ENCODE measurements around the gene CLTC. TPM values are rescaled to one million over a fixed set of nuclear protein-coding genes. Genes with fewer than 3 reads are reported as not detected.

Gene CLTC
- total RNA-seq, 1 donor from 2014 or later = 88.7 TPM

DNA sequence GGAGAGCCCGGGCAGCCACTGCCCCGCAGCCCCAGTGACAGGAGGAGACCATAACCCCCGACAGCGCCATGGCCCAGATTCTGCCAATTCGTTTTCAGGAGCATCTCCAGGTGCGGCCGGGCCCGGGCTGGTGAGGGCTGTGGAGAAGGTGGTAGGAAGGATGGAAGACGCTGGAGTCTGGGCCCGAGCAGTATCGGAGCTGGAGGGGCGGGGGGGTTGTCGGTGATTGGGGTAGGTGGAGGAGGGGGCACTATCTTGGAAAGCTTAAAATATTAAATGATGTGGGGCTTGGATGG is 317 bp downstream of the CLTC start:
- H3K9me3 ChIP-seq = no peaks in the 10 kb centered on the region
- H3K27ac ChIP-seq = peak overlapping the region; percentile 98 to 99
- no peaks in the 10 kb centered on the region for H3K36me3 ChIP-seq
- H3K27me3 ChIP-seq = no peaks in the 10 kb centered on the region
- peaks cover 9 to 36% of the 10 kb centered on the region in 2 donors for H3K4me1 ChIP-seq
- peak overlapping the region; percentile 73 to 97 for H3K4me3 ChIP-seq
- TF ChIP-seq, protein P1, sequence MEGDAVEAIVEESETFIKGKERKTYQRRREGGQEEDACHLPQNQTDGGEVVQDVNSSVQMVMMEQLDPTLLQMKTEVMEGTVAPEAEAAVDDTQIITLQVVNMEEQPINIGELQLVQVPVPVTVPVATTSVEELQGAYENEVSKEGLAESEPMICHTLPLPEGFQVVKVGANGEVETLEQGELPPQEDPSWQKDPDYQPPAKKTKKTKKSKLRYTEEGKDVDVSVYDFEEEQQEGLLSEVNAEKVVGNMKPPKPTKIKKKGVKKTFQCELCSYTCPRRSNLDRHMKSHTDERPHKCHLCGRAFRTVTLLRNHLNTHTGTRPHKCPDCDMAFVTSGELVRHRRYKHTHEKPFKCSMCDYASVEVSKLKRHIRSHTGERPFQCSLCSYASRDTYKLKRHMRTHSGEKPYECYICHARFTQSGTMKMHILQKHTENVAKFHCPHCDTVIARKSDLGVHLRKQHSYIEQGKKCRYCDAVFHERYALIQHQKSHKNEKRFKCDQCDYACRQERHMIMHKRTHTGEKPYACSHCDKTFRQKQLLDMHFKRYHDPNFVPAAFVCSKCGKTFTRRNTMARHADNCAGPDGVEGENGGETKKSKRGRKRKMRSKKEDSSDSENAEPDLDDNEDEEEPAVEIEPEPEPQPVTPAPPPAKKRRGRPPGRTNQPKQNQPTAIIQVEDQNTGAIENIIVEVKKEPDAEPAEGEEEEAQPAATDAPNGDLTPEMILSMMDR (IDR thresholded peaks at IDR 0.05) = no peak
- DNase-seq (ENCODE audit: low spot score in 2 of 2) = no peak
- intact Hi-C loops (cut with DNase I) = no loop called here

DNA sequence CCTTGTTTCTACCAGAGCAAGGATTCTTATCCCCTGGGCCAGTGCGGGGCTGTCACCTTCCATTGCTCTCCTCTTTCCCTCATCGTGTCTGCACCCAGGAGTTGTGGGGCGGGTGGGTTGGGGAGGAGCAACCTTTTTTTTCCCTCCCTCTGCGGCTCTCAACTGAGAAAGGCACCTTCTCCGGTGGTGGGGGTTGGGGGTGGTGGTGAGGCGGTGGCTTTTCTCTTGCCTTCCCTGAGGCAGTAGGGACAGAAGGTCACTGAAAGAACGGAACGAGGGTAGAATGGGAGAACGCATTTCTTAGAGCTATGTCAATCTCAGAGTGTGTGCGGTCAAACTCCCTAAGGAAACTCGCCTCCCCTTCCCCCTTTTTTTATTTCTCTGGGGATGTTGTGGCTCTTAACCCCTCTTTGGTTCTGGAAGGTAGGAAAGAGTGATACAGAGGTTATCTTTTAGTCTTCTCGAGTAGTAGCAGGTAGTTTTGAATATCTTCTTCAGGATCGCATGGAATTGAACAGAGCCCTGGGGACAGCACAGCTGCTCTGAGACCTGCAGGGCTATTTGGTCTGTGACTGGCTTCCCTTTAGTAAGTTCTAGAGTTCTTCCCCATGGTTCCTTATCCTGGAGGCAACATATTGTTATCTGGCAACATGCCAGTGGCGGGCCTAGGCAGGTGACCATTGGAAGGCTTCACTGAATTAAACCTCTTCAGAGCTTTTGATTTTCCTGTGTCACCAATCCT is 994 bp downstream of the CLTC start:
- no peaks in the 10 kb centered on the region for H3K36me3 ChIP-seq
- H3K4me3 ChIP-seq = peak overlapping the region; percentile 73 to 97
- H3K27ac ChIP-seq = peak overlapping the region; percentile 98 to 99
- TF ChIP-seq, protein P1 (IDR thresholded peaks at IDR 0.05) = no peak
- H3K27me3 ChIP-seq = no peaks in the 10 kb centered on the region
- DNase-seq (ENCODE audit: low spot score in 2 of 2) = peak in 1 of 2 donors; percentile 75
- intact Hi-C loops (cut with DNase I) = no loop called here
- no peaks in the 10 kb centered on the region for H3K9me3 ChIP-seq
- H3K4me1 ChIP-seq = peaks cover 9 to 39% of the 10 kb centered on the region in 2 donors

DNA sequence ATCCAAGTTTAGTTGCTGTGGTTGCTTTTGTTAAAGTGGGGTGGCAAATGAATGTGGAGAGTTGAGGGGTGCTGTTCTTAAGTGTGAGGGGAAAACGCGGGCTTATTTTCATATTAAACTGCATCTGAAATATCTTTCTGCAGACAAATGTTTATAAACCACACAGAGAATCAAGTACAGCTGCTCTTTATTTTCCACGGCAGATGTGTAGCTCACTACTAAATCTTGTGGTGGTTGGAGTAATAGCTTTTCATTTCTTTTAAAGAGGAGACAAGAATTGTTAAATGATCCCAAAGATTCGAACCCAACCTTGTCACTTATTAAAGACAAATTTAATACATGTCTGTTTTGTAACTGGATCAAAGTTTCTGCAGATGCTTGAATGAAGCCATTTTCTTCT is 2.1 kb downstream of the CLTC start:
- peak overlapping the region; percentile 73 to 97 for H3K4me3 ChIP-seq
- no peaks in the 10 kb centered on the region for H3K9me3 ChIP-seq
- H3K27me3 ChIP-seq = no peaks in the 10 kb centered on the region
- TF ChIP-seq, protein P1 (IDR thresholded peaks at IDR 0.05) = no peak
- intact Hi-C loops (cut with DNase I) = no loop called here
- peaks cover 11 to 42% of the 10 kb centered on the region in 2 donors for H3K4me1 ChIP-seq
- peak overlapping the region in 1 of 2 donors; percentile 35 for H3K27ac ChIP-seq
- no peak for DNase-seq (ENCODE audit: low spot score in 2 of 2)
- no peaks in the 10 kb centered on the region for H3K36me3 ChIP-seq

DNA sequence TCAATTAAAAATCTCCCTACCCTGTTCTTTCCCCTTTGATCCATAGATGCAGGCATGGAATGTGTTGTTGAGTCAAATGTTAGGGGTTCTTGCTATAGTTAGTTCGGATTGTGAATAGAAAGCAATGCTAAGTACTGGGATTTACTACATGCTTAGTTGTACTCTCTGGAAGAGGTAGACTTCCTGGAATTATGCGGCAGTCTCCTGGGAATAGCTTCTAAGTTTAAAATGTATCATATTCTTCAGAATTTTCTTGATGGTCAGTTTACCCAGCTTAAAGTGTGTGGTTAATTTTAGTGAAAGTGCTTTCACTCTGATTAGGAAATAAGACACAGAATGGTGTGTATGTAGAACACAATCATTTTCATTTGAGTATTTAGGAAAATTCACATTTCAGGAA is 3.5 kb downstream of the CLTC start:
- DNase-seq (ENCODE audit: low spot score in 2 of 2) = no peak

DNA sequence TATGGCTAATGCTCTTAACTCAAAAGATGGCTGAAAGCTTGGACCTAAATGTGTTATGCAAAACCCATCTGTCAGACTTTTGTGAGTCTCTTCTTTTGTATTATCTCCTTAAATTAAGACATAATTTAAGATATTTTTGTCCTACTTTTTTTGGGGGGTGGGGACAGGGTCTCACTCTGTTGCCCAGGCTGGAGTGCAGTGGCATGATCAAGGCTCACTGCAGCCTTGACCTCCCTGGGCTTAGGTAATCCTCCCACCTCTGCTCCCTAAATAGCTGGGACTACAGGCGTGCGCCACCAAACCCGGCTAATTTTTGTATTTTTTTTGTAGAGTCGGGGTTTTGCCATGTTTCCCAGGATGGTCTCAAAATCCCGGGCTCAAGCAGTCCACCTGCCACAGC is 7.1 kb downstream of the CLTC start:
- TF ChIP-seq, protein P1 (IDR thresholded peaks at IDR 0.05) = no peak
- H3K36me3 ChIP-seq = no peaks in the 10 kb centered on the region
- H3K27me3 ChIP-seq = no peaks in the 10 kb centered on the region
- H3K4me1 ChIP-seq = peaks cover 6 to 57% of the 10 kb centered on the region in 2 donors
- no peak for DNase-seq (ENCODE audit: low spot score in 2 of 2)
- no peaks in the 10 kb centered on the region for H3K9me3 ChIP-seq
- intact Hi-C loops (cut with DNase I) = no loop called here
- H3K27ac ChIP-seq = no peak overlapping the region
- H3K4me3 ChIP-seq = no peak overlapping the region

More for the DNA sequence above, 3.5 kb downstream of the CLTC start:
- Histone ChIP-seq H3K4me1 (peaks cover 11 to 54% of the 10 kb centered on the region in 2 donors), H3K27me3 (no peaks in the 10 kb centered on the region), H3K9me3 (no peaks in the 10 kb centered on the region), H3K4me3 (peak overlapping the region; percentile 12 to 97), H3K27ac (peak overlapping the region in 1 of 2 donors; percentile 48), H3K36me3 (no peaks in the 10 kb centered on the region)
- TF ChIP-seq, protein P1 (IDR thresholded peaks at IDR 0.05) = no peak
- intact Hi-C loops (cut with DNase I) = no loop called here
